Activated naive CD4-positive, alpha-beta T cell treated with anti-CD3 and anti-CD28 coated beads, Interleukin-2, amount 50 U/mL, for 24 hours (primary cell): ENCODE results near the gene PQBP1.

Source experiments
- H3K27ac Mint-ChIP-seq: one replicate; pipeline ENCODE4 v1.8.0; 2021; ENCODE audit warnings: mild to moderate bottlenecking, mixed read lengths
- H3K27me3 Mint-ChIP-seq: one replicate; pipeline ENCODE4 v1.8.0; 2021; ENCODE audit warnings: mixed read lengths
- H3K36me3 Mint-ChIP-seq: one replicate; pipeline ENCODE4 v1.8.0; 2021; ENCODE audit warnings: mixed read lengths
- H3K4me1 Mint-ChIP-seq: one replicate; pipeline ENCODE4 v1.8.0; 2021; ENCODE audit warnings: mixed read lengths
- H3K4me3 Mint-ChIP-seq: one replicate; pipeline ENCODE4 v1.8.0; 2021; ENCODE audit warnings: mild to moderate bottlenecking, mixed read lengths
- H3K9me3 Mint-ChIP-seq: one replicate; pipeline ENCODE4 v1.8.0; 2021; ENCODE audit warnings: mixed read lengths

Gene PQBP1

DNA sequence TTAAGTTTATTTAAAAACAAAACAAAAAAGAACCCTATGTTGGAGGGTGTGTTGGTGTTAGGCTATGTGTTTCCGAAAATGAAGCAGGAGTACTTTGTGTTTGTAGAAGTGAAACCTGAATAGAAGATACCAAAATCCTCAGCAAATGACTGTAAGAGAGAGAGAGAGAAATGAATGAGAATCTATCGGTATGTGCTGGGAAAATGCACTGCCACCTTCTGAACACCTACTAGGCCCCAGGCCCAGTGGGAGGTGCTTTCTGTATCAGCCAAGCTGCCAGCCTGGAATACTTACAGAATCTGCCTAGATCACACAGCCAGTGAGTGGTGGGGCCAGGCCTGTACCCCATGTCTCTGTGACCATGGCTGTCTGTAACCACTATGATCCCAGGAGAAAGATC is 36.0 kb downstream of the PQBP1 start:
- H3K27ac Mint-ChIP-seq: peak overlapping the region; percentile 94
- no peaks in the 10 kb centered on the region for H3K9me3 Mint-ChIP-seq
- H3K4me3 Mint-ChIP-seq: peak overlapping the region; percentile 59
- no peaks in the 10 kb centered on the region for H3K27me3 Mint-ChIP-seq
- peaks cover 57% of the 10 kb centered on the region for H3K4me1 Mint-ChIP-seq
- peaks cover 15% of the 10 kb centered on the region for H3K36me3 Mint-ChIP-seq

GRCh38 chrX:48934581-48935300 is 37.0 kb downstream of the PQBP1 start:
- no peaks in the 10 kb centered on the region for H3K9me3 Mint-ChIP-seq
- H3K27me3 Mint-ChIP-seq: no peaks in the 10 kb centered on the region
- peak overlapping the region; percentile 65 for H3K4me3 Mint-ChIP-seq
- H3K27ac Mint-ChIP-seq: peak overlapping the region; percentile 95
- H3K36me3 Mint-ChIP-seq: peaks cover 15% of the 10 kb centered on the region
- H3K4me1 Mint-ChIP-seq: peaks cover 66% of the 10 kb centered on the region

GRCh38 chrX:48935301-48935670 is 37.6 kb downstream of the PQBP1 start:
- Mint-ChIP-seq H3K4me1 (peaks cover 68% of the 10 kb centered on the region), H3K27me3 (no peaks in the 10 kb centered on the region), H3K27ac (peak overlapping the region; percentile 95), H3K36me3 (peaks cover 12% of the 10 kb centered on the region), H3K9me3 (no peaks in the 10 kb centered on the region), H3K4me3 (peak overlapping the region; percentile 65)

DNA sequence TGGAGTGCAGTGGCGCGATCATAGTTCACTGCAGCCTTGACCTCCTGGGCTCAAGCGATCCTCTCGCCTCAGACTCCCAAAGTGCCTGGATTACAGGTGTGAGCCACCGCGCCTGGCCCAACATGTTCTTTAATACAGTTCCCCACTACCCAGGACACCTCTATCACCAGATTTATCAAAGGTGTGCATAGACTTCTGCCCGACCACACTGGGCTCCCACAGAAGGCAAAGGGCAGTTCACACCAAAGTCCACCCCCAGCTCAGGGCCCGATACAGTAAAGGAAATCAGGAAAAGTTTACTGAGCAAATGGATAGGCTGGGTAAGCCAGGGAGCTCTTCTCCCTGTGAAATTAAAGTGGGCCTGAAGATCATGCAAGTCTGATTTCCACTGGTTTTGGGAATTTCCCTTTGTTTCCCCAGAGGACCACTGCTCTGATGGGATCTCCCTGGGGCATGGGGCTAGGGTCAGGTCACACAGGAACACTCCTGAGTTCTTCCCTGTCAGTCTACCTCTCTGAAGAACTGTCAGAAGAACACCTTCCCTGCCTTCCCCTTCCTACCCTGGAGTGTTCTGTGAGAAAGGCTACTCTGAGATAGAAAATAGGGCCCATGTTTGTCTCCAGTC is 38.8 kb downstream of the PQBP1 start:
- H3K27ac Mint-ChIP-seq: peak overlapping the region; percentile 99
- no peaks in the 10 kb centered on the region for H3K9me3 Mint-ChIP-seq
- H3K27me3 Mint-ChIP-seq: no peaks in the 10 kb centered on the region
- peak overlapping the region; percentile 87 for H3K4me3 Mint-ChIP-seq
- peaks cover 75% of the 10 kb centered on the region for H3K4me1 Mint-ChIP-seq
- peaks cover 13% of the 10 kb centered on the region for H3K36me3 Mint-ChIP-seq

DNA sequence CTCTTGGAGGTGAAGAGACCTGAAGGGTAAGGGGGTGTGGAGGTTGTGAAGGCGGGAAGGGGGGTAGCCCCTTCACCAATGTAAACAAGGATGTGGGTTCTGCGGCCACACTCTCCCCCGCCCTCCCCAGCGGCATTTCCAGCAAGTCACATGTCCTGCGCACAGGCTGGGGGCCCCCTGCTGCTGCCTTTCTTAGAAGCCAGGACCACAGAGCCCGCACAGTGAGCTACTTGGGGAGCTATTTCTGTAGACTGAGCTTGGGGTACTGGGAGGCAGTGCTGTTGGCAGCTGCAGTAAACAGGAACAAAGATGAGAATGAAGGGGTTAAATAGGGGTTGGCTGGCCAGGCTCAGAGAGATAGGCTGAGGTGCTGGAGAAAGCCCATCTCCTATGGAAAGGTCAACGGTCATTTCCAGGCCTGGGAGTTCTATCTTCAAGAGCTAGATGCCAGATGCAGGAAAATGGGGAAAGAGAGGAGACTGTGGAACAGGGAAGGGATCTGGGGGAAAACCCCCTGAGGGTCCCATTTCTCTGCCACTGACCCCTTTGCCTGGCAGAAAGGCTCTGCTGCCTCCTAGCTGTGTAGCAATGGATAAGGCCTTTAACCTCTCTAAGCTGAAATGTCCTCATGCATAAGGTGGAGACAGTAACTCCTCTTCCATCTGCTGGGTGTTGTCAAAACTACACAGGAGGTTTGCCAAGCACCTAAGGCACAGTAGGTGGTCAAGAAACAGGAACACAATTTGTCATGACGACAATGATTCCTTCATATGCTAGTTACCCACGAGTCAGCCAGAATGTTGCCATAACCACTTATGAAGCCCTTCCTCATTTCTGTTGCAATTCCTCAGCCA is 39.6 kb downstream of the PQBP1 start:
- peak overlapping the region; percentile 99 for H3K27ac Mint-ChIP-seq
- peak overlapping the region; percentile 87 for H3K4me3 Mint-ChIP-seq
- H3K4me1 Mint-ChIP-seq: peaks cover 83% of the 10 kb centered on the region
- H3K9me3 Mint-ChIP-seq: no peaks in the 10 kb centered on the region
- H3K27me3 Mint-ChIP-seq: no peaks in the 10 kb centered on the region
- peaks cover 15% of the 10 kb centered on the region for H3K36me3 Mint-ChIP-seq

DNA sequence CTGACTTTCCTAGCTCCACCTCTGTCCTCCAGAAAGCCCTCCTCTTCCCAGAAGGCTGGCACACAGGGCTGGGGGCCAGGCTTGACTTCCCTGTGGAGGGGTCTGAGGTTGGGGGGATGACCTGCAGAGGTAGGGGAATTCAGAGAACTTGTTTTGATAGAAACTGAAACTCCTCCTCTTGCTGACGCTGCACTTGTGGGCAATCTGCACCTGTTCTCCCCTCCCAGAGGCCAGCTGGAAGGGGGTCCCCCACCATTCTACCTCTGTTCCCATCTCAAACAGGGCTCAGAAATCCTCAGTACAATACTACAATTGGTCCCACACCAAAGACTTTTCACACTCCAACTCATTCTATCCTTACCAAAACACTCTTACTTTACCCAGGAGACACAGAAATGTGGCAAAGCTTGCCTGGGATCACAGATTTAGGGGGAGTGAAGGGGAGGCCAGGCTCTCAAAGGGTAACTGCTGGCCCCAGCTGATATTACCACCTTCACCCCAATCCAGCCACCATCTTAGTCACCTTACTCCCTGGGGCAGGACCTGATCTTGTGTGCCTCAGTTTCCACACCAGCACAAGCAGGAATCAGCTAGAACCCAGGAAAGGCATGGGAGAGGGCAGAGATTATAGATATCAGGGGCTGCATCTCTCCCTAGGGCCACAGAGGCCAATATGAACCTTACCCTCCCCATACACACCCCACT is 41.1 kb downstream of the PQBP1 start:
- peaks cover 90% of the 10 kb centered on the region for H3K4me1 Mint-ChIP-seq
- H3K27ac Mint-ChIP-seq: peak overlapping the region; percentile 99
- H3K4me3 Mint-ChIP-seq: peak overlapping the region; percentile 87
- no peaks in the 10 kb centered on the region for H3K9me3 Mint-ChIP-seq
- no peaks in the 10 kb centered on the region for H3K27me3 Mint-ChIP-seq
- H3K36me3 Mint-ChIP-seq: peaks cover 14% of the 10 kb centered on the region

DNA sequence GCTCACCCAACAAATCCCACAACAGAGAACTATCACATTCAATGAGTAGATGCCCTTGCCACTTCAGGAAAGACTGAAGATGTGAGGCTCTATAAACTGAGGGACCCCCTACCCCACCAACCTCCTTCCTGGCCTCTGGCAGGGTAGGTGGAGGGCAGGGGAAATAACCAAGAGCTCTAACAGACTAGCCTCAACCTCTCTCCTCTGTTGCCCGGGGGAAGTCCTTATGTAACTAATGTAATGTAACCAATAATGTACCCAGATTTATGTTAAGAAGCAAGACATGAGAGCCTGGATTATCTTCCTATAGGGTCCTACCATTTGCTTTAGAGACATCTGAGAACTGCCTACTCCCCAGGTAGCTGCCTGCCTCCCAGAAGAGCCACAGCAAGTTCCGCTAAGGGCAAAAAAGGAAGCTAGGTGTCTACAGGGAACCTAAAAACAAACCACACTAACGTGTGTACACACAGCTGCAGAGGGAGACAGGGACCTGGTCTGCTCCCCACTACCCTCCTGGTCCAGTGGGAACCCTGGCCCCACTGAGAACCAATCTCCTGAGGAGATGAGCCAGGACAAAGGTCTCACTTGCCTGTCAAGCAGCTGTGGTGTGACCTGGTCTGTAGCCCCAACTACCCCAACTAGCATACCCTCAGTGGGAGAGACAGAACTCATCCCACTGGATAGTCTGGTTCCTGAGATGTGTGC is 41.9 kb downstream of the PQBP1 start:
- Mint-ChIP-seq H3K36me3 (peaks cover 11% of the 10 kb centered on the region), H3K9me3 (no peaks in the 10 kb centered on the region)

DNA sequence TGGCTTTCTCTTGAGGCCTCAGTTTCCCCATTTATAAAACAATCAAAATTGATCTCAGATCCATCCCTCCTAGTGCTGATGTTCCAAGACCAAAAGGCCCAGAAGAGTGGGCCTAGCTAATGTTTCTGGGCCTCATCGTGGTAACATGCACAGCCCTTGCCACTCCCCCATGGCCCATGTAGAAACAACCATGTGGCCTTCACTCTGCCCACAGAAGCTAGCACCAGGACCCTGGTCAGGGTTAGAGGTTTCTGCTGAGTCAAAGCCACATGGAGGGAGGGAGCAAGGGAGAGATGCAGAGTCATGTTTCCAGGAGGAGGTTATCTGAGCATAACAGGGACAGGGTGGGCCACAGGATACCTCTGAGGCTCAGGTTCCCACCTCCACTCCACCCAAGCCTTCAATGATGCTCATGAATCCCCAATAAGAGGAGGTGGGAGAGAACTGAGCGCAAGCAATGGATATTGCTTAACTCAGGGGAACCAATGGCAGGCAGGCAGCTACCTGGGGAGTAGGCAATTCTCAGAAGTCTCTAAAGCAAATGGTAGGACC is 42.8 kb downstream of the PQBP1 start:
- Mint-ChIP-seq H3K4me3 (peak overlapping the region; percentile 23), H3K27ac (peak overlapping the region; percentile 92), H3K9me3 (no peaks in the 10 kb centered on the region), H3K36me3 (peaks cover 8% of the 10 kb centered on the region), H3K4me1 (peaks cover 83% of the 10 kb centered on the region), H3K27me3 (no peaks in the 10 kb centered on the region)

More for the DNA sequence above, 41.9 kb downstream of the PQBP1 start:
- no peaks in the 10 kb centered on the region for H3K27me3 Mint-ChIP-seq
- H3K4me3 Mint-ChIP-seq: peak overlapping the region; percentile 87
- H3K4me1 Mint-ChIP-seq: peaks cover 89% of the 10 kb centered on the region
- H3K27ac Mint-ChIP-seq: peak overlapping the region; percentile 99

- H3K9me3 Mint-ChIP-seq: no peaks in the 10 kb centered on the region
- H3K27me3 Mint-ChIP-seq: no peaks in the 10 kb centered on the region
- peaks cover 5% of the 10 kb centered on the region for H3K36me3 Mint-ChIP-seq
- H3K4me3 Mint-ChIP-seq: peak overlapping the region; percentile 59
- peaks cover 75% of the 10 kb centered on the region for H3K4me1 Mint-ChIP-seq
- peak overlapping the region; percentile 96 for H3K27ac Mint-ChIP-seq
These were observed 45.2 kb downstream of the PQBP1 start for GRCh38 chrX:48942895-48943294.

GRCh38 chrX:48945517-48946348 is 48.0 kb downstream of the PQBP1 start:
- H3K36me3 Mint-ChIP-seq: peaks cover 5% of the 10 kb centered on the region
- no peaks in the 10 kb centered on the region for H3K9me3 Mint-ChIP-seq
- peak overlapping the region; percentile 63 for H3K4me3 Mint-ChIP-seq
- H3K27ac Mint-ChIP-seq: peak overlapping the region; percentile 70
- H3K27me3 Mint-ChIP-seq: no peaks in the 10 kb centered on the region
- peaks cover 53% of the 10 kb centered on the region for H3K4me1 Mint-ChIP-seq

GRCh38 chrX:48948589-48948988 is 50.9 kb downstream of the PQBP1 start:
- Mint-ChIP-seq H3K27me3 (no peaks in the 10 kb centered on the region), H3K4me1 (peaks cover 47% of the 10 kb centered on the region), H3K27ac (no peak overlapping the region), H3K4me3 (no peak overlapping the region), H3K9me3 (no peaks in the 10 kb centered on the region), H3K36me3 (no peaks in the 10 kb centered on the region)
